Kidney tubule cell (primary cell): Measurements from ENCODE around the gene UBTF.

Source experiments
- DNase-seq: peaks from one replicate; pipeline ENCODE4 v3.0.0-alpha.2; 2018; ENCODE audit warnings: low spot score

UBTF gene

GRCh38 chr17:44219616-44220212 lies at the start of gene UBTF:
TSS of gene UBTF (minus strand) at chr17:44219675. CDS start at chr17:44218229, 1,446 bp downstream.
- DNase-seq, result peak; percentile 78

- no peak for DNase-seq
Observed at GRCh38 chr17:44268709-44269534, 49.4 kb upstream of the UBTF start.

GRCh38 chr17:44267818-44268490 lies 48.5 kb upstream of the UBTF start, which contains the start of gene SLC4A1:
TSS of gene SLC4A1 (minus strand) at chr17:44268135. CDS start at chr17:44262866, 5,269 bp downstream.
- no peak for DNase-seq

GRCh38 chr17:44267165-44267455 lies 47.6 kb upstream of the UBTF start:
- no peak for DNase-seq

- DNase-seq, result no peak
Observed at GRCh38 chr17:44266402-44267164, 47.1 kb upstream of the UBTF start.

- no peak for DNase-seq
Observed at GRCh38 chr17:44263345-44263902, 43.9 kb upstream of the UBTF start.

- no peak for DNase-seq
Observed at GRCh38 chr17:44262654-44263225, 43.3 kb upstream of the UBTF start.

- DNase-seq, result no peak
Observed at GRCh38 chr17:44260296-44260695, 40.8 kb upstream of the UBTF start.

GRCh38 chr17:44258811-44259351 lies 39.4 kb upstream of the UBTF start:
- no peak for DNase-seq

- no peak for DNase-seq
Observed at GRCh38 chr17:44257815-44258760, 38.6 kb upstream of the UBTF start.

- no peak for DNase-seq
Observed at GRCh38 chr17:44256671-44257070, 37.2 kb upstream of the UBTF start.

- no peak for DNase-seq
Observed at GRCh38 chr17:44255915-44256314, 36.4 kb upstream of the UBTF start.

- no peak for DNase-seq
Observed at GRCh38 chr17:44254361-44255095, 35.1 kb upstream of the UBTF start.

GRCh38 chr17:44253006-44253405 lies 33.5 kb upstream of the UBTF start:
- no peak for DNase-seq

GRCh38 chr17:44251062-44251461 lies 31.6 kb upstream of the UBTF start:
- DNase-seq, result no peak

- DNase-seq, result no peak
Observed at GRCh38 chr17:44249501-44250246, 30.2 kb upstream of the UBTF start.

- DNase-seq, result no peak
Observed at GRCh38 chr17:44247876-44248736, 28.6 kb upstream of the UBTF start.

GRCh38 chr17:44247440-44247841 lies 28.0 kb upstream of the UBTF start:
- DNase-seq, result no peak
